ENCODE measurements around the gene NDUFS8. TPM values are rescaled to one million over a fixed set of nuclear protein-coding genes. Genes with fewer than 3 reads are reported as not detected.
A peak's percentile ranks its signal among the peaks of the same experiment; 100 is the strongest.

NDUFS8 gene
- total and polyA plus RNA-seq, 2 of the 13 experiments (the other 11 are each of a cell fraction or from before 2014, with no cell fraction given), result 96.7 to 158 TPM

- no peak for TF ChIP-seq REST (IDR thresholded peaks at IDR 0.05; ENCODE audit: borderline replicate concordance in 1 of 2, low read depth in 1 of 2, low read length in 2 of 2)
- TF ChIP-seq ELK4 (CRISPR knock-in tag; IDR thresholded peaks at IDR 0.05; ENCODE audit: borderline replicate concordance), result no peak
- no peak for TF ChIP-seq PAF1 (CRISPR knock-in tag; IDR thresholded peaks at IDR 0.05)
- no peak for TF ChIP-seq ZNF556 (CRISPR knock-in tag; IDR thresholded peaks at IDR 0.05; ENCODE audit: borderline replicate concordance)
- 0 out of 2 replicates have a peak, but pooled peaks have one; percentile 49 for TF ChIP-seq ZNF430 (CRISPR knock-in tag; IDR thresholded peaks at IDR 0.05)
- no peak for TF ChIP-seq ZNF597 (CRISPR knock-in tag; IDR thresholded peaks at IDR 0.05)
- TF ChIP-seq ZMYM4 (CRISPR knock-in tag; IDR thresholded peaks at IDR 0.05), result 0 out of 2 replicates have a peak, but pooled peaks have one; percentile 21
- no peak for TF ChIP-seq ZNF672 (CRISPR knock-in tag; IDR thresholded peaks at IDR 0.05)
- peak; percentile 75; the same call in 1 of the 2 replicates for TF ChIP-seq HMG20B (CRISPR knock-in tag; conservative IDR thresholded peaks at IDR 0.05)
- TF ChIP-seq RFX5 (IDR thresholded peaks at IDR 0.05; ENCODE audit: low read depth, low read length), result no peak
- TF ChIP-seq HNF1A (IDR thresholded peaks at IDR 0.05; ENCODE audit: low read depth), result no peak
- TF ChIP-seq HNF1A (CRISPR knock-in tag; IDR thresholded peaks at IDR 0.05; ENCODE audit: borderline replicate concordance), result peak; percentile 49; the same call in 1 of the 2 replicates
- TF ChIP-seq PRMT3 (CRISPR knock-in tag; IDR thresholded peaks at IDR 0.05; ENCODE audit: borderline replicate concordance, low read depth), result peak; percentile 58; the same call in 1 of the 2 replicates
- TF ChIP-seq ZMYM2 (CRISPR knock-in tag; IDR thresholded peaks at IDR 0.05), result peak; percentile 29; the same call in 1 of the 2 replicates
- TF ChIP-seq FOSL2 (CRISPR knock-in tag; IDR thresholded peaks at IDR 0.05), result peak; percentile 23; the same call in 1 of the 2 replicates
- peak; percentile 60; the same call in 1 of the 2 replicates for TF ChIP-seq ZNF503 (CRISPR knock-in tag; IDR thresholded peaks at IDR 0.05)
These were observed 17.5 kb upstream of the NDUFS8 start (continued) for GRCh38 chr11:68012843-68013610.
